ENCODE data around the gene NPRL2.

NPRL2 gene

GRCh38 chr3:50319181-50319893, 31.2 kb downstream of the NPRL2 start:
- TF ChIP-seq, protein P1, sequence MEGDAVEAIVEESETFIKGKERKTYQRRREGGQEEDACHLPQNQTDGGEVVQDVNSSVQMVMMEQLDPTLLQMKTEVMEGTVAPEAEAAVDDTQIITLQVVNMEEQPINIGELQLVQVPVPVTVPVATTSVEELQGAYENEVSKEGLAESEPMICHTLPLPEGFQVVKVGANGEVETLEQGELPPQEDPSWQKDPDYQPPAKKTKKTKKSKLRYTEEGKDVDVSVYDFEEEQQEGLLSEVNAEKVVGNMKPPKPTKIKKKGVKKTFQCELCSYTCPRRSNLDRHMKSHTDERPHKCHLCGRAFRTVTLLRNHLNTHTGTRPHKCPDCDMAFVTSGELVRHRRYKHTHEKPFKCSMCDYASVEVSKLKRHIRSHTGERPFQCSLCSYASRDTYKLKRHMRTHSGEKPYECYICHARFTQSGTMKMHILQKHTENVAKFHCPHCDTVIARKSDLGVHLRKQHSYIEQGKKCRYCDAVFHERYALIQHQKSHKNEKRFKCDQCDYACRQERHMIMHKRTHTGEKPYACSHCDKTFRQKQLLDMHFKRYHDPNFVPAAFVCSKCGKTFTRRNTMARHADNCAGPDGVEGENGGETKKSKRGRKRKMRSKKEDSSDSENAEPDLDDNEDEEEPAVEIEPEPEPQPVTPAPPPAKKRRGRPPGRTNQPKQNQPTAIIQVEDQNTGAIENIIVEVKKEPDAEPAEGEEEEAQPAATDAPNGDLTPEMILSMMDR (IDR thresholded peaks at IDR 0.05; ENCODE audit: insufficient read depth, low read length, missing control alignments) = no peak
- ChIA-PET POLR2A (no interaction called here), CTCF (interaction anchor here (0.9 to 3.5 kb wide), 3 partner anchors 20 to 156 kb away, joined by 3 to 11 read pairs (median 7); partner anchors contain the start of genes HYAL3 and NAA80)
- no peak overlapping the region for H3K4me3 ChIP-seq (ENCODE audit: low read depth, low read length)
- no peak for DNase-seq (ENCODE audit: low read depth, low spot score)

- H3K4me3 ChIP-seq (ENCODE audit: low read depth, low read length) = no peak overlapping the region
- TF ChIP-seq, protein P1 (IDR thresholded peaks at IDR 0.05; ENCODE audit: insufficient read depth, low read length, missing control alignments) = no peak
- ChIA-PET POLR2A (no interaction called here), CTCF (interaction anchor here (2.1 to 3.5 kb wide), 2 partner anchors 19 to 125 kb away, joined by 7 to 11 read pairs; partner anchors contain the start of genes HYAL3 and NAA80)
- no peak for DNase-seq (ENCODE audit: low read depth, low spot score)
These were observed 32.0 kb downstream of the NPRL2 start for GRCh38 chr3:50318615-50319014.

GRCh38 chr3:50318163-50318562, 32.4 kb downstream of the NPRL2 start:
- ChIA-PET POLR2A (interaction anchor here (0.7 to 1.2 kb wide), 2 partner anchors 9 to 19 kb away, joined by 4 to 6 read pairs; partner anchors contain the start of genes HYAL3 and NAA80), CTCF (interaction anchor here (2.1 to 3.5 kb wide), 2 partner anchors 19 to 124 kb away, joined by 7 to 11 read pairs; partner anchors contain the start of genes HYAL3 and NAA80)
- TF ChIP-seq, protein P1 (IDR thresholded peaks at IDR 0.05; ENCODE audit: insufficient read depth, low read length, missing control alignments) = no peak
- no peak overlapping the region for H3K4me3 ChIP-seq (ENCODE audit: low read depth, low read length)
- DNase-seq (ENCODE audit: low read depth, low spot score) = no peak

DNA sequence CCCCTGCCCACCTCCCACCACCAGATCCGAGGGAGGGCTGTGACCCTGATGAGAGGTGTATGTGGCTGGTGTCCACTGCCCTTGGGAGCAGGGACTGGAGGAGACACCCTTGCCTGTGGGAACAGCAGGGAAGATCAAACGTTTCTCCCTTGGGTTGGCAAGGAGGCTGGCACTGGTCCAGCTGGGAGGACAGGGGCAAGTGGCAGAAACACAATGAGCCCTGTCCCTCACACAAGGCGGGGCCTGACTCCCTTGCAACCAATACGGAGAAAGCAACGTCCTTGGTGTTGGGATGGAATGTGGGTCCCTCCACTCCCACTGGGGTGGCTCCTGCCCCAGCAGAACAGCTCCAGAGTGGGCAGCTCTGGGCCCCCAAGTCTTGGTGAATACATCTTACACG, 33.3 kb downstream of the NPRL2 start:
- CTCF ChIA-PET = interaction anchor here (1.0 to 3.5 kb wide), 3 partner anchors 18 to 123 kb away, joined by 3 to 11 read pairs (median 7); partner anchors contain the start of genes HYAL3 and NAA80
- TF ChIP-seq, protein P1 (IDR thresholded peaks at IDR 0.05; ENCODE audit: insufficient read depth, low read length, missing control alignments) = no peak
- DNase-seq (ENCODE audit: low read depth, low spot score) = no peak
- POLR2A ChIA-PET = interaction anchor here (0.7 to 1.2 kb wide), 2 partner anchors 10 to 18 kb away, joined by 4 to 6 read pairs; partner anchors contain the start of genes HYAL3 and NAA80
- no peak overlapping the region for H3K4me3 ChIP-seq (ENCODE audit: low read depth, low read length)

DNA sequence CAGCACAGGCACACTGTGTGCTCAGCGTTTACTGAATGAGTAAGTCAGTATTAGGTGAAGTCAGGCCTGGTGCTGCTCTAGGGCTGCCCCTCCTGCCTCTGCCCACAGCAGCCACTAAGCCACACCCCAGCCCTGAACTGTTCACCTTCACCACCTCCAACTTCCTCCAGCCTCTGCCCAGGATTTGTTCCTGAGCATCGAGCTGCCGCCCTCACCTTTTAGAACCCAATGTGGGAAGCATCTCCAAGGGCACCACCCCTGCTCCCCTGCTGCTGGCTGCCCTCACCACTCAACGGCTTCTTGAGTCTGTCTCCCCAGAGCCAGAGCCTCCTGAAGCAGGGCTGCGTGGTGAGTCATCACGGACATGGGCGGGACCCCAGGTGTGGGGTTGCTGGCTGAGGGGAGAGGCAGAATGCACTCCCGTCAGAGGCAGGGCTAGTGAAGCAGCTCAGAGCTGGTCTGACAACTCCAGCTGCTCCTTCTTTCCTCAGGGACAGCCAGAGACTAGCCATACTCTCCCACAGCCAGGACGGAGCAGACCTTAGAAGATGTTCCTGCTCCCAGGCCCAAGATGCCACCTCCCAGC, 33.8 kb downstream of the NPRL2 start:
- ChIA-PET POLR2A (interaction anchor here (1.2 kb wide), 1 partner anchor 18 kb away, joined by 6 read pairs; the partner anchor contains the start of genes HYAL3 and NAA80), CTCF (interaction anchor here (1.0 to 2.1 kb wide), 2 partner anchors 42 to 123 kb away, joined by 3 to 7 read pairs; no protein-coding TSS in a partner anchor)
- H3K4me3 ChIP-seq (ENCODE audit: low read depth, low read length) = no peak overlapping the region
- no peak for DNase-seq (ENCODE audit: low read depth, low spot score)
- TF ChIP-seq, protein P1 (IDR thresholded peaks at IDR 0.05; ENCODE audit: insufficient read depth, low read length, missing control alignments) = no peak

DNA sequence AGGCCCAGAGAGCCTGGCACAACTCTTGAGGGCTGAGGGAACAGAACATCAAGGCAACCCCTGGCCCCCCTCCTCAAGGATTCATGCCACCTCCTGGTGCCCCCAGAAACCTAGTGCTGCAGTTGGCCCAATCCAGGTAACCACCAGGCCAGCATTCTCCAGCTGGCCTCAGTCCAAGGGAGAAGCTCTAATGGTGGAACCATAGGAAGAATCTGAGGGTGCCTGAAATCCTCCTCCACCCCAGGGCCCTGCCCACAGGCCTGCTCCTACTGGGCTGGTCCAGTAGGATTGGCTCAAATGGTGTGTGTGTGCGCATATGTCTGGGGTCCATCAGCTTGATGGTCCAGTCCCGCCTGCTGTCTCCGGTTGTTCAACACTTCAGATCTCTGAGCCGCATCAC, 35.8 kb downstream of the NPRL2 start:
- TF ChIP-seq, protein P1 (IDR thresholded peaks at IDR 0.05; ENCODE audit: insufficient read depth, low read length, missing control alignments) = no peak
- POLR2A ChIA-PET = interaction anchor here (1.7 kb wide), 1 partner anchor 15 kb away, joined by 5 read pairs; the partner anchor contains the start of genes HYAL3 and NAA80
- CTCF ChIA-PET = interaction anchor here (1.0 to 3.7 kb wide), 7 partner anchors 9 to 122 kb away, joined by 3 to 20 read pairs (median 4); partner anchors contain the start of genes HYAL2, HYAL3 and NAA80

More for the DNA sequence above, 35.8 kb downstream of the NPRL2 start:
- DNase-seq (ENCODE audit: low read depth, low spot score) = no peak
- no peak overlapping the region for H3K4me3 ChIP-seq (ENCODE audit: low read depth, low read length)
